Endothelial cell of hepatic sinusoid (primary cell): ENCODE results near the gene ANKRD24.

Source experiments
- in situ Hi-C: cut with HindIII; loops from 2 replicates; pipeline ENCODE4 v1.10.0; 2017; ENCODE audit warnings: low sequenced_read_pairs

Gene ANKRD24

GRCh38 chr19:4197625-4198466 is 15.4 kb downstream of the ANKRD24 start:
- in situ Hi-C loops = no loop called here

- in situ Hi-C loops = no loop called here
Measured at GRCh38 chr19:4198467-4199126, 16.1 kb downstream of the ANKRD24 start.

GRCh38 chr19:4199699-4200293 is 17.3 kb downstream of the ANKRD24 start:
- in situ Hi-C loops = loop anchor here (10.0 to 25.0 kb wide), 2 partner anchors 215 to 412 kb away; partner anchors contain the start of genes EEF2 and MATK

- in situ Hi-C loops = loop anchor here (10.0 to 25.0 kb wide), 2 partner anchors 216 to 414 kb away; partner anchors contain the start of genes EEF2 and MATK
Measured at GRCh38 chr19:4200940-4201542, 18.6 kb downstream of the ANKRD24 start.

GRCh38 chr19:4201798-4202197 is 19.3 kb downstream of the ANKRD24 start:
- in situ Hi-C loops = loop anchor here (10.0 to 25.0 kb wide), 2 partner anchors 217 to 414 kb away; partner anchors contain the start of genes EEF2 and MATK

- in situ Hi-C loops = loop anchor here (10.0 to 25.0 kb wide), 2 partner anchors 222 to 420 kb away; partner anchors contain the start of genes EEF2 and MATK
Measured at GRCh38 chr19:4206818-4207484, 24.5 kb downstream of the ANKRD24 start.

GRCh38 chr19:4208385-4209094 is 26.1 kb downstream of the ANKRD24 start:
- in situ Hi-C loops = loop anchor here (10.0 to 25.0 kb wide), 2 partner anchors 224 to 421 kb away; partner anchors contain the start of genes EEF2 and MATK

GRCh38 chr19:4210166-4210731 is 27.8 kb downstream of the ANKRD24 start:
- in situ Hi-C loops = loop anchor here (25.0 kb wide), 1 partner anchor 423 kb away; the partner anchor contains the start of gene MATK

GRCh38 chr19:4213116-4213515 is 30.6 kb downstream of the ANKRD24 start:
- in situ Hi-C loops = loop anchor here (25.0 kb wide), 1 partner anchor 426 kb away; the partner anchor contains the start of gene MATK

- in situ Hi-C loops = loop anchor here (25.0 kb wide), 1 partner anchor 429 kb away; the partner anchor contains the start of gene MATK
Measured at GRCh38 chr19:4215807-4216206, 33.3 kb downstream of the ANKRD24 start.

GRCh38 chr19:4216846-4217245 is 34.4 kb downstream of the ANKRD24 start:
- in situ Hi-C loops = loop anchor here (25.0 kb wide), 1 partner anchor 430 kb away; the partner anchor contains the start of gene MATK

- in situ Hi-C loops = loop anchor here (25.0 kb wide), 1 partner anchor 430 kb away; the partner anchor contains the start of gene MATK
Measured at GRCh38 chr19:4217429-4218264, 35.2 kb downstream of the ANKRD24 start.

GRCh38 chr19:4218523-4218922 is 36.0 kb downstream of the ANKRD24 start:
- in situ Hi-C loops = loop anchor here (25.0 kb wide), 1 partner anchor 431 kb away; the partner anchor contains the start of gene MATK

GRCh38 chr19:4220188-4220587 is 37.7 kb downstream of the ANKRD24 start:
- in situ Hi-C loops = loop anchor here (25.0 kb wide), 1 partner anchor 433 kb away; the partner anchor contains the start of gene MATK

GRCh38 chr19:4224470-4224869 is 42.0 kb downstream of the ANKRD24 start:
- in situ Hi-C loops = loop anchor here (25.0 kb wide), 1 partner anchor 437 kb away; the partner anchor contains the start of gene MATK

GRCh38 chr19:4225885-4226284 is 43.4 kb downstream of the ANKRD24 start:
- in situ Hi-C loops = no loop called here

- in situ Hi-C loops = no loop called here
Measured at GRCh38 chr19:4227771-4228170, 45.3 kb downstream of the ANKRD24 start.

- in situ Hi-C loops = no loop called here
Measured at GRCh38 chr19:4228765-4229178, 46.3 kb downstream of the ANKRD24 start.
